VCaP (cell line): ENCODE measurements around the gene EIF2S2.
A peak's percentile ranks its signal among the peaks of the same experiment; 100 is the strongest.
"Not testable (repeated sequence)": the region's sequence is repeated elsewhere in the genome, so short reads cannot be mapped to it uniquely, and the experiment has no call there.

Source experiments
- H3K27ac ChIP-seq: fragments of 450-650 bp; 2 replicates; pipeline ENCODE4 v1.5.1; 2017
- TF ChIP-seq, protein P1 (sequence below): fragments of 450-650 bp; conservative IDR thresholded peaks from 2 replicates; pipeline ENCODE4 v1.5.1; 2017; ENCODE audit warnings: mild to moderate bottlenecking, moderate library complexity

EIF2S2 gene, protein sequence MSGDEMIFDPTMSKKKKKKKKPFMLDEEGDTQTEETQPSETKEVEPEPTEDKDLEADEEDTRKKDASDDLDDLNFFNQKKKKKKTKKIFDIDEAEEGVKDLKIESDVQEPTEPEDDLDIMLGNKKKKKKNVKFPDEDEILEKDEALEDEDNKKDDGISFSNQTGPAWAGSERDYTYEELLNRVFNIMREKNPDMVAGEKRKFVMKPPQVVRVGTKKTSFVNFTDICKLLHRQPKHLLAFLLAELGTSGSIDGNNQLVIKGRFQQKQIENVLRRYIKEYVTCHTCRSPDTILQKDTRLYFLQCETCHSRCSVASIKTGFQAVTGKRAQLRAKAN

DNA sequence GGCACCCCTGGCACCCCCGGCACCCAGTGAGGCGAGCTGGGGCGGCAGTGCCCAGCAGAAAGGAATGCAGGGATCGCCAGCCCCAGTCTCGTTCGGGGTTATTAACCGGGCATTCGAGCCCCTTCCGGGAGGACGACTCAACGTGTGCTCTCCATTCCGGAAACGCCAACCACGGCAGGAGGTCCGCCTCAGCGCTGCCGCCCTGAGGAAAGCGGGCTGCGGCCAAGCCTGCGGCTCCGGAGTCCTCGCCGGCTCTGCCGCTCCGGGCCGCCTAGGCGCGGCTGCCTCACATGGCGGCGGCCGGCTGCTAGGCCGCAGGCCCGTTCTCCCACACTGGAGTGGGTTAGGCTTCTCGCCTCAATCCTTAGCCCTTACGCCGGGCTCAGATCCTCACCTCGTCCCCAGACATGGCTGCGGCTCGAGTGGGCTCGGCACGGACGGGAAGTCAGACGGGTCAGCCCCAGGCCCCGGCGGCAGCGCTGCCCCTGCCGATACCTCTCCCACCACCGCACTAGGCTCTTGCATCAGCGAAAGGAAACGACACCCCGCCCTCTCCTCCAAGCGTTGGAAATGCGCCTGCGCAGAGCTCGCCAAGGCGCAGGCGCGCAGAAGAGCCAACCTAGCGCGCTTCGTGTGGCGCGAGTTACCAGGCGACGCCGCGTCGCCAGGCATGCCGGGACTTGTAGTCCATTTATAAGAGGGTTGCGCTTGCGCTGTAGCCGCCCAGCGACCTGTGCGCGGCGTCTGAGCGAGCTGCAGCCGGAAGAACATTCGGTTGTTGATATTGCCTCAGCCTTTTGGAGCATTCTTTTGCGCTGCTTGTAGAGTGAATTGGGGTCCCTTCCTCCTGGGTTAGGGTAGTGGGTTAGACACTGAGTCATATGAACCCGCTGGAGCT, at the start of gene EIF2S2:
Gene EIF2S2 (minus strand): TSS at position 542 of the 898 bp plus-strand sequence. CDS start 133 bp downstream, at position 409.
- H3K27ac ChIP-seq = peak within 1 kb of the TSS; percentile 99
- TF ChIP-seq, protein P1, sequence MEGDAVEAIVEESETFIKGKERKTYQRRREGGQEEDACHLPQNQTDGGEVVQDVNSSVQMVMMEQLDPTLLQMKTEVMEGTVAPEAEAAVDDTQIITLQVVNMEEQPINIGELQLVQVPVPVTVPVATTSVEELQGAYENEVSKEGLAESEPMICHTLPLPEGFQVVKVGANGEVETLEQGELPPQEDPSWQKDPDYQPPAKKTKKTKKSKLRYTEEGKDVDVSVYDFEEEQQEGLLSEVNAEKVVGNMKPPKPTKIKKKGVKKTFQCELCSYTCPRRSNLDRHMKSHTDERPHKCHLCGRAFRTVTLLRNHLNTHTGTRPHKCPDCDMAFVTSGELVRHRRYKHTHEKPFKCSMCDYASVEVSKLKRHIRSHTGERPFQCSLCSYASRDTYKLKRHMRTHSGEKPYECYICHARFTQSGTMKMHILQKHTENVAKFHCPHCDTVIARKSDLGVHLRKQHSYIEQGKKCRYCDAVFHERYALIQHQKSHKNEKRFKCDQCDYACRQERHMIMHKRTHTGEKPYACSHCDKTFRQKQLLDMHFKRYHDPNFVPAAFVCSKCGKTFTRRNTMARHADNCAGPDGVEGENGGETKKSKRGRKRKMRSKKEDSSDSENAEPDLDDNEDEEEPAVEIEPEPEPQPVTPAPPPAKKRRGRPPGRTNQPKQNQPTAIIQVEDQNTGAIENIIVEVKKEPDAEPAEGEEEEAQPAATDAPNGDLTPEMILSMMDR = no peak

DNA sequence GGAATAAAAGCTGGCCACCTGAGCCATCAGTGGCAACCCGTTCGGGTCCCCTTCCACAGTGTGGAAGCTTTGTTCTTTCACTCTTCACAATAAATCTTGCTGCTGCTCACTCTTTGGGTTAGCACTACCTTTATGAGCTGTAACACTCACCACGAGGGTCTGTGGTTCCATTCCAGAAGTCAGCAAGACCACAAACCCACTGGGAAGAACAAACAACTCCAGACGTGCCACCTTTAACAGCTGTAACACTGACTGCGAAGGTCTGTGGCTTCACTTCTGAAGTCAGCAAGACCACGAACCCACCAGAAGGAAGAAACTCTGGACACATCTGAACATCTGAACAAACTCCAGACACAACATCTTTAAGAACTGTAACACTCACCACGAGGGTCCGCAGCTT, 45.7 kb upstream of the EIF2S2 start:
- H3K27ac ChIP-seq = not testable (repeated sequence)

DNA sequence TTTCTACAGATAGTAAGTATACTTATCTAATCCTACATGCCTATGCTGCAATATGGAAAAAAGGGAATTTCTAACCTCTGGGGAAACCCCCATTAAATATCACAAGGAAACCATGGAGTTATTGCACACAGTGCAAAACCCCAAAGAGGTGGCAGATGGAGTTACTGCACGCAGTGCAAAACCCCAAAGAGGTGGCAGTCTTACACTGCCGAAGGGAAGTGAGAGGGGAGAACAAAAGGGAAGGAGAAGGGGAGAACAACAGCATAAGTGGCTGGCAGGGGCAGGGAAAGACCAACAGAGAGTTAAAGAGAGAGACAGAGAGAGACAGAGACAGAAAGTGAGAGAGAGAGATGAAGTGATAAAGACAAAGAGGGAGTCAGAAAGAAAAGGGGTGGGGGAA, 43.8 kb upstream of the EIF2S2 start:
- TF ChIP-seq, protein P1 = no peak
- no peak overlapping the region for H3K27ac ChIP-seq

DNA sequence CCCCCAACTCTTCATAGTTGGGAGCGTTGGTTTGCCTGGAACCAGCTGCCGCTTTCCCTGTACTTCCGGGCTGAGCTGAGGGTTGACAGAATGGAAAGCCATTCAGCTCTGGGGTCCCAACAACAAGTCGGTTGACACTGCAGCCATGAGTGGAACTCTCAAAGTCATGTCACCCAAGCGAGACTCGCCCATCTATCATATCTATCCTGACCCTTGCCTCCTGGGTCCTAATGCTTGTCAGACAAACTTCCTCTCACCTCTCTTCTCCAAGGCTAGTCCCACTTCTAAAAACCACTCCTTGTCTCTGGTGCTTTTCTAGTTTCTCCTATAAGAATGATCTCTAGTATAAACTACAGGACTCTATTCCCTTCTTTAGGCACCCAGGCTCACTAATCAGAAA, 41.1 kb upstream of the EIF2S2 start:
- not testable (repeated sequence) for H3K27ac ChIP-seq

DNA sequence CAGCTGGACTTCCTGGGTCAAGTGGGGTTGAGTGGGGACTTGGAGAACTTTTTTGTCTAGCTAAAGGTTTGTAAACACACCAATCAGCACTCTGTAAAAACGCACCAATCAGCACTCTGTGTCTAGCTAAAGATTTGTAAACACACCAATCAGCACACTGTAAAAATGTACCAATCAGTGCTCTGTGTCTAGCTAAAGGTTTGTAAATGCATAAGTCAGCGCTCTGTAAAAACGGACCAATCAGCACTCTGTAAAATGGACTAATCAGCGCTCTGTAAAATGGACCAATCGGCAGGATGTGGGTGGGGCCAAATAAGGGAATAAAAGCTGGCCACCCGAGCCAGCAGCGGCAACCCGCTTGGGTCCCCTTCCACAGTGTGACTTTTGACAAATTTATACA, 40.0 kb upstream of the EIF2S2 start:
- H3K27ac ChIP-seq = not testable (repeated sequence)

DNA sequence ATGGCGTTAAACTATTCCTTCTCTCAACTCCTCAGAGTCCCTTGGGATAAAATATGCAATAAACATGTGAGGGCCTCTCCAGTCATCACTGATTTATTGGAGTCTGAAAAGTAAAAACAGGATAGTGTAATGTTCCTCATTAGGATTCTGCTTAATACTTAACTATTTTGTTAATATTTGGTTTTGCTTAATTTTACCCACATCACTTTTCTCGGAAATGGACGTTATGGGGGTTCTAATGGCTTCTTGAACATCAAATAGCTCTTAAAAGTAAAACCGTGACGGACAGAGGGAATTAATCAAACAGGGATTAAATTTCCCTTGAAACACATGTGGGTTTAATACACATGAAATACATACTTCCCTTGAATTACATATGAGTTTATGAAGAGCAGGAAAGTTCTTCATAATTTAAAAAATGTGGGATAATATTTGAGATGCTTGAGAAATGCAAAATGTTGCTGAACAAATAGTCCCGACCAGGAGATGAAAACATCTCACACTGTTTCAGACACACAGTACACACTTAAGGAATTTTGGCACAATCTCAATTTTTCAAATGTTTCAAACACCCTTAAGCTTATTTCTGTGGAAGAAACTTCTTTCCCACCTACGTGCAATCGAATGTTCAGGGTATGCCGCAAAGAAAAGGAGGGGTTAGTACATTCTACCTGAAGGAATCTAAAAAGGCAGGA, 38.4 kb upstream of the EIF2S2 start:
- TF ChIP-seq, protein P1 = no peak
- H3K27ac ChIP-seq = no peak overlapping the region; the same call in 1 of the 2 replicates

DNA sequence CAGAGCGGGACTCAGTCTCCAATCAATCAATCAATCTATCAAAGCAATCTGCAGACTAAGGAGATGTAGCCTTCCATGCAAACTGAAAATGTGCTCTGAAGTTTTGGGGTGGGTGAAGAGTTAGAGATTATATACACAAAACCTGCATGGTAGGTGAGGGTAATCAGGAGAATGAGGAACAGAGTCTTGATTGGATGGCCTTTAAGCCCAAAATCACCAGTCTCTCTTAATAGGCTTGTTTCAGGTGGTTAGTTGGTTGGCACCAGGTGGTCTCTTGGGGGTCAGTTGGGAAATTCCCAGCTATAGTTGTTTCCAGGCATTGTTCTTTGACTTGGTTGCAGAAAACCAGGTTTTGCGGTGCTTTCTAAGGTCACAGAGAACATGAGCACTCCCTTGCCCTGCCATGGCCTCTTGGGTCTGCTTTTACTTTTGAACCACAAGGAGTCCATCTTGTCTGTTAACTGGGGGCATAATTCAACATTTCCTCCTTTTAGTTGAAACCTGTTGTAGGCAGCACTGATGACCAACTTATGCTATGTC, 33.3 kb upstream of the EIF2S2 start:
- H3K27ac ChIP-seq = no peak overlapping the region
- TF ChIP-seq, protein P1 = no peak

DNA sequence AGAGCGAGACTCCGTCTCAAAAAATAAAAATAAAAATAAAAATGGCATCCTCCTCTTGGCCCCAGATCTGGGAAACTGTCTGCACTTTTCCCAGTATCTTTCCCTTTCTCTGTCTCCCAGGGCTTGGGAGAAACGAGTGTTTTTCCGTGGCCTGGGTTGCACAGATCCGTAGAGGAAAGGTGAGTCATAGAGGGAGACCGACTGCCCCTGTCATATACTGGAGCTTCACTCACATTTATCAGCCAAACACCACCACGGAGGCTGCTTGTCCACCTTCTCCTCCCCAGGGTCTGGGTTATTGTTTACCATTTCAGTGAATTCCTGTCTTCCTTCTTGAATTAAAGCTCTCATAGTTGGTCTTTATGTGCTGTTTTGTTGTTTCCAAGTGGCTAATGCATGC, 31.9 kb upstream of the EIF2S2 start:
- no peak overlapping the region for H3K27ac ChIP-seq
- TF ChIP-seq, protein P1 = no peak
